CD4-positive, alpha-beta T cell treated with Interleukin-2 at 100 ng/mL for 4 hours (primary cell): ENCODE results near the gene CECR2.
"Not testable (repeated sequence)": the region's sequence is repeated elsewhere in the genome, so short reads cannot be mapped to it uniquely, and the experiment has no call there.

ENCODE experiments used
- DNase-seq: peaks from one replicate; pipeline ENCODE4 v3.0.0-alpha.2; 2020; ENCODE audit warnings: low spot score

The CECR2 gene

GRCh38 chr22:17403906-17404305 lies 34.6 kb downstream of the CECR2 start:
- DNase-seq: no peak

- DNase-seq: no peak
Observed at GRCh38 chr22:17407643-17408042, 38.4 kb downstream of the CECR2 start.

GRCh38 chr22:17410576-17410975 lies 41.3 kb downstream of the CECR2 start:
- no peak for DNase-seq

- DNase-seq: no peak
Observed at GRCh38 chr22:17411213-17411612, 42.0 kb downstream of the CECR2 start.

- no peak for DNase-seq
Observed at GRCh38 chr22:17412232-17412631, 43.0 kb downstream of the CECR2 start.

GRCh38 chr22:17418890-17419324 lies 49.6 kb downstream of the CECR2 start:
- no peak for DNase-seq

- DNase-seq: no peak
Observed at GRCh38 chr22:17419348-17419747, 50.1 kb downstream of the CECR2 start.

GRCh38 chr22:17422736-17423343 lies 53.6 kb downstream of the CECR2 start:
- DNase-seq: no peak

- DNase-seq: no peak
Observed at GRCh38 chr22:17423616-17424015, 54.4 kb downstream of the CECR2 start.

GRCh38 chr22:17427528-17427927 lies 58.3 kb downstream of the CECR2 start:
- DNase-seq: not testable (repeated sequence)

- no peak for DNase-seq
Observed at GRCh38 chr22:17429516-17429915, 60.3 kb downstream of the CECR2 start.

- no peak for DNase-seq
Observed at GRCh38 chr22:17430412-17430811, 61.2 kb downstream of the CECR2 start.

- no peak for DNase-seq
Observed at GRCh38 chr22:17431179-17431578, 61.9 kb downstream of the CECR2 start.

- no peak for DNase-seq
Observed at GRCh38 chr22:17434856-17435255, 65.6 kb downstream of the CECR2 start.

- no peak for DNase-seq
Observed at GRCh38 chr22:17435375-17435774, 66.1 kb downstream of the CECR2 start.

- DNase-seq: no peak
Observed at GRCh38 chr22:17436382-17436980, 67.2 kb downstream of the CECR2 start.

- no peak for DNase-seq
Observed at GRCh38 chr22:17436981-17437412, 67.7 kb downstream of the CECR2 start.

- no peak for DNase-seq
Observed at GRCh38 chr22:17438026-17438425, 68.8 kb downstream of the CECR2 start.

- DNase-seq: no peak
Observed at GRCh38 chr22:17441326-17441725, 72.1 kb downstream of the CECR2 start.

GRCh38 chr22:17443405-17444203 lies 74.3 kb downstream of the CECR2 start:
- DNase-seq: no peak

GRCh38 chr22:17444204-17444504 lies 74.9 kb downstream of the CECR2 start:
- DNase-seq: no peak

GRCh38 chr22:17446698-17447097 lies 77.4 kb downstream of the CECR2 start:
- DNase-seq: no peak

- no peak for DNase-seq
Observed at GRCh38 chr22:17451316-17451715, 82.1 kb downstream of the CECR2 start.
